Calu3 (cell line): Measurements from ENCODE around the gene SYMPK. TPM values are rescaled to one million over a fixed set of nuclear protein-coding genes. Genes with fewer than 3 reads are reported as not detected.

Source experiments
- BruUV-seq: library from RNA; stranded (reverse); fragments of 400-500 nt; replicated peaks from 2 replicates; lab custom pipeline; 2021; lab: Mats Ljungman, UMichigan
- CTCF ChIA-PET: fragments of 300-600 bp; sonication (Branson Sonifier 250); formaldehyde crosslinking; loops from one replicate; lab custom pipeline; 2022; ENCODE audit warnings: antibody characterized with exemption; lab: Charles Lee
- DNase-seq: peaks from one replicate; pipeline ENCODE4 v3.0.0; 2022
- H3K27ac Mint-ChIP-seq: one replicate; pipeline ENCODE4 v1.8.0; 2022; ENCODE audit warnings: mixed read lengths; ENCODE audit not compliant: unreplicated experiment
- H3K27me3 Mint-ChIP-seq: one replicate; pipeline ENCODE4 v1.8.0; 2022; ENCODE audit warnings: mixed read lengths; ENCODE audit not compliant: unreplicated experiment
- H3K36me3 Mint-ChIP-seq: one replicate; pipeline ENCODE4 v1.8.0; 2022; ENCODE audit warnings: mild to moderate bottlenecking, moderate library complexity, mixed read lengths; ENCODE audit not compliant: insufficient read depth, unreplicated experiment
- H3K4me1 Mint-ChIP-seq: one replicate; pipeline ENCODE4 v1.8.0; 2022; ENCODE audit warnings: mild to moderate bottlenecking, low read depth, mixed read lengths; ENCODE audit not compliant: unreplicated experiment
- H3K4me3 Mint-ChIP-seq: one replicate; pipeline ENCODE4 v1.8.0; 2022; ENCODE audit warnings: mild to moderate bottlenecking, low read depth, moderate library complexity, mixed read lengths; ENCODE audit not compliant: unreplicated experiment
- H3K9me3 Mint-ChIP-seq: one replicate; pipeline ENCODE4 v1.8.0; 2022; ENCODE audit warnings: low read depth, mixed read lengths; ENCODE audit not compliant: unreplicated experiment
- CTCF ChIP-seq: fragments of 200-600 bp; IDR thresholded peaks from one replicate; pipeline ENCODE4 v1.8.0; 2022; ENCODE audit warnings: antibody characterized with exemption; ENCODE audit not compliant: unreplicated experiment
- intact Hi-C: fragments of 100-400 bp; cut with micrococcal nuclease; formaldehyde crosslinking; loops from one replicate; pipeline ENCODE4 v1.10.0; 2022; ENCODE audit not compliant: unreplicated experiment
- total RNA-seq: library from RNA; stranded (reverse); gene quantifications from 2 replicates; pipeline ENCODE4 v1.2.3, GENCODE V29; 2022

Gene SYMPK
- total RNA-seq, 1 experiment from 2014 or later: 130 TPM

GRCh38 chr19:45876161-45876410 lies 13.1 kb upstream of the SYMPK start:
- no TSS peak for BruUV-seq

DNA sequence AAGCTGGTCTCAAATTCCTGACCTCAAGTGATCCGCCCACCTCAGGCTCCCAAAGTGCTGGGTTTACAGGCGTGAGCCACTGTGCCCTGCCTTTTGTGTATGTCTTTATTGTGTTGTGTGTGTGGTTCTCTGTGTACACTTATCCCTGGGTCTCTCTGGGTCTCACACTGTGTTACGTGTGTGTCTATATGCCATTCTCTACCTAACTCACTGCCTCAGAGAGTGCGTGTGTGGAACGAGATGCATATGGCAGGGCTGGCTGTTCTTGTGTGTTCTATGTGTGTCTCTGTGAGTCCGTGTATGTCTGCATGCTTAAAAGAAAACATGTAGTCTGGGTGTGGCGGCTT lies 11.6 kb upstream of the SYMPK start:
- Mint-ChIP-seq H3K4me3 (no peak overlapping the region), H3K9me3 (no peaks in the 10 kb centered on the region), H3K4me1 (peaks cover 28% of the 10 kb centered on the region), H3K36me3 (peaks cover 25% of the 10 kb centered on the region), H3K27me3 (no peaks in the 10 kb centered on the region), H3K27ac (no peak overlapping the region)
- CTCF ChIA-PET: interaction anchor here (0.7 kb wide), 2 partner anchors 75 to 675 kb away, joined by 3 read pairs; no protein-coding TSS in a partner anchor
- intact Hi-C loops: no loop called here
- no peak for TF ChIP-seq CTCF
- BruUV-seq: no TSS peak
- DNase-seq: no peak

More at GRCh38 chr19:45876161-45876410, 13.1 kb upstream of the SYMPK start:
- no peaks in the 10 kb centered on the region for H3K27me3 Mint-ChIP-seq
- no peak for DNase-seq
- peaks cover 21% of the 10 kb centered on the region for H3K36me3 Mint-ChIP-seq
- intact Hi-C loops: no loop called here
- TF ChIP-seq CTCF: no peak
- no peak overlapping the region for H3K4me3 Mint-ChIP-seq
- H3K27ac Mint-ChIP-seq: no peak overlapping the region
- CTCF ChIA-PET: no interaction called here
- H3K4me1 Mint-ChIP-seq: peaks cover 39% of the 10 kb centered on the region
- H3K9me3 Mint-ChIP-seq: no peaks in the 10 kb centered on the region

DNA sequence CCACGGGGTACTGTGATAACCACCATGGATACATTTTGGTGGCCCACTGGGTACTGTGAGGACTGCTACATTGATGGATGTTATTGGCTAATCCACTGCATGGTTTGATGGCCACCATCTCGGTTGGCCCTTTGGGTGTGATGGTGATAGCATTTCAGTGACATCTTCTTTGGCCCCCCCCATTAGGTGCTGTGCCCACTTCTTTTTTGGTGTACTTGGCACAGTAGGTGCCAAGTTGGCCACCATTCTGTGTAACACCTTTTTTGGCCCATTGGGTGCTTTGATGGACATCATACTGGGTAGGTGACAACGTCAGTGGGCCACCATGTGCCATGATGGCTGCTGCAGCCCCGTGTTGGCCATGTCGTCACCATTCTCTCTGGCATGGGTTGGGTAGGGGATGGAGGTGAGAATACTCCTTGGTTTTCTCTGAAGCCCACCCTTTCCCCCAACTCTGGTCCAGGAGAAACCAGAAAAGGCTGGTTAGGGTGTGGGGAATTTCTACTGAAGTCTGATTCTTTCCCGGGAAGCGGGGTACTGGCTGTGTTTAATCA lies 10.3 kb upstream of the SYMPK start:
- H3K27ac Mint-ChIP-seq: no peak overlapping the region
- no peak overlapping the region for H3K4me3 Mint-ChIP-seq
- BruUV-seq: no TSS peak
- DNase-seq: no peak
- peaks cover 19% of the 10 kb centered on the region for H3K4me1 Mint-ChIP-seq
- no peaks in the 10 kb centered on the region for H3K9me3 Mint-ChIP-seq
- no peak for TF ChIP-seq CTCF
- intact Hi-C loops: no loop called here
- CTCF ChIA-PET: no interaction called here
- H3K27me3 Mint-ChIP-seq: no peaks in the 10 kb centered on the region
- H3K36me3 Mint-ChIP-seq: peaks cover 23% of the 10 kb centered on the region

- peaks cover 14% of the 10 kb centered on the region for H3K4me1 Mint-ChIP-seq
- no peak overlapping the region for H3K4me3 Mint-ChIP-seq
- no peak for TF ChIP-seq CTCF
- no peak overlapping the region for H3K27ac Mint-ChIP-seq
- no peaks in the 10 kb centered on the region for H3K9me3 Mint-ChIP-seq
- CTCF ChIA-PET: no interaction called here
- intact Hi-C loops: no loop called here
- DNase-seq: no peak
- no peaks in the 10 kb centered on the region for H3K27me3 Mint-ChIP-seq
- H3K36me3 Mint-ChIP-seq: peaks cover 24% of the 10 kb centered on the region
- no TSS peak for BruUV-seq
Measured at GRCh38 chr19:45872095-45872919, 9.4 kb upstream of the SYMPK start.
